T-helper 2 cell (primary cell): ENCODE results near the gene TTBK1.
"Not testable (repeated sequence)": the region's sequence is repeated elsewhere in the genome, so short reads cannot be mapped to it uniquely, and the experiment has no call there.

Source experiments
- DNase-seq, 5 experiments: peaks; one replicate each; pipeline versions ENCODE4 v3.0.0 to v3.0.0-alpha.2; 2012 to 2022

The TTBK1 gene

DNA sequence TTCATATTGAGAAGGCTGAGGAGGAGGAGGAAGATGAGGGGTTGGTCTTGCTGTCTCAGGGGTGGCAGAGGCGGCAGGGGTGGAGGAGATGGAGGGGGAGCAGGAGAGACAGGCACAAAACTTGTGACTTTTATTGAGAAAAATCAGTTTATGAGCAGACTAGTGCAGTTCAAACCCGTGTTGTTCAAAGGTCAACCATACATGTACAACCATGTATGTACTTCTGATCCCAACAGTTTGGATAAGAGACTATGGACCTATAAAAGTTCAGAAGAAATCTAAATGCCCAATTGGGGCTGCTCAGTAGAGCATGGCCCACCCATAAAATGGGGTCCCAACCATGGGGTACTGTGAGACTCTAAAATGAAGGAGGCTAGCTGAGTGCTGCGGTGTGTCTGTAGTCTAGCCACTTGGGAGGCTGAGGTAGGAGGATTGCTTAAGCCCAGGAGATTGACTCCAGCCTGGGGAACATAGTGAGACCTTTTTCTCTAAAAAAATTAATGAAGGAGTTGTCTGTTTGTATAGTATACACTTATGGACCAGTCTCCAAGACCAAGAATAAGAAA lies 47.1 kb downstream of the TTBK1 start:
- DNase-seq, result no peak

GRCh38 chr6:43290905-43291355 lies 47.6 kb downstream of the TTBK1 start:
- no peak for DNase-seq

GRCh38 chr6:43291708-43292107 lies 48.4 kb downstream of the TTBK1 start:
- no peak for DNase-seq

DNA sequence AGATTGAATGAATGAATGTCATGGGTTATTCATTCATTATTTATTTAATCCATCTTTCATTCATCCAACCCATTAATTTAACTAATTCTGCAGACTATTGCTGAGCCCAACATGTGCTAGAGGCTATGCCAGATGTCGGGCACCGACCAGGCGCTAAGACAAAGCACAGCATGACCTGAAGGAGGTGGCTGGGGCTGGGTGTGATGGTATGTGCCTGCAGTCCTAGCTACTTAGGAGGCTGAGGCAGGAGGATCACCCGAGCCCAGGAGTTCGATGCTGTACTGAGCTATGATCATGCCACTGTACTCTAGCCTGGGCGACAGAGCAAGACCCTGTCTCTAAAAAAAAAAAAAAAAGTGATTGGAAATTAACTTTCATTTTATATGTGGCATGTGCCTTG lies 49.1 kb downstream of the TTBK1 start:
- DNase-seq, result no peak

GRCh38 chr6:43292763-43293318 lies 49.6 kb downstream of the TTBK1 start:
- no peak for DNase-seq

- DNase-seq, result no peak
Measured at GRCh38 chr6:43293698-43294097, 50.4 kb downstream of the TTBK1 start.

DNA sequence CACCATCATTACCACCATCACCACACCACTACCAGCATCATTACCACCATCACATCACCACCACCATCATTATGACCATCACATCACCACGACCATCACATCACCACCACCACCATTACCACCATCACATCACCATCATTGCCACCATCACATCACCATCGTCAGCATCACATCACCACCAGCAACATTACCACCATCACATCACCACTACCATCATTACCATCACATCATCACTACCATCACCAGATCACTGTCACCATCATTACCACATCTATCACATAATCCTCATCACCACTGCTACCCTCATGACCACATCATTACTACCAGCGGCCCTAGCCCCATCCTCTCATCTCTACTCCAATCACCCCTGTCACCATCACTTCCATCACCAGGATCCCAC lies 51.3 kb downstream of the TTBK1 start:
- no peak for DNase-seq

DNA sequence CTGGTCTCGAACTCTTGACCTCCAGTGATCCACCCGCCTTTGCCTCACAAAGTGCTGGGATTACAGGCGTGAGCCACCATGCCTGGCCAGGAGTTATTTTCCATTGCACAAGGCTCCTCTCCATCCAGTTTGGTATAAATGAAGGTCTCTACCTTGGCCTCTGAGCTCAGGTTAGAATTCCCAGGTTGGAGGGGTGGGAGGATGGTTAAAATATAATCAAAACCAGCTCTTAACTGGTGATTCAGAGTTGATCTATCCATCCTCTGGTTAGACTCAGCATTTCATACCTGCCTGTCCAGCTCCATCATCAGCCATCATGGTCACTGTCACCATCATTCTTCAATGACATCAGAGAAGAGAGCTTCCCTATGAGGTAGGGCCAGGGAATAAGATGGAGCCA lies 52.2 kb downstream of the TTBK1 start:
- DNase-seq, result no peak

GRCh38 chr6:43296780-43297497 lies 53.7 kb downstream of the TTBK1 start:
- no peak for DNase-seq

DNA sequence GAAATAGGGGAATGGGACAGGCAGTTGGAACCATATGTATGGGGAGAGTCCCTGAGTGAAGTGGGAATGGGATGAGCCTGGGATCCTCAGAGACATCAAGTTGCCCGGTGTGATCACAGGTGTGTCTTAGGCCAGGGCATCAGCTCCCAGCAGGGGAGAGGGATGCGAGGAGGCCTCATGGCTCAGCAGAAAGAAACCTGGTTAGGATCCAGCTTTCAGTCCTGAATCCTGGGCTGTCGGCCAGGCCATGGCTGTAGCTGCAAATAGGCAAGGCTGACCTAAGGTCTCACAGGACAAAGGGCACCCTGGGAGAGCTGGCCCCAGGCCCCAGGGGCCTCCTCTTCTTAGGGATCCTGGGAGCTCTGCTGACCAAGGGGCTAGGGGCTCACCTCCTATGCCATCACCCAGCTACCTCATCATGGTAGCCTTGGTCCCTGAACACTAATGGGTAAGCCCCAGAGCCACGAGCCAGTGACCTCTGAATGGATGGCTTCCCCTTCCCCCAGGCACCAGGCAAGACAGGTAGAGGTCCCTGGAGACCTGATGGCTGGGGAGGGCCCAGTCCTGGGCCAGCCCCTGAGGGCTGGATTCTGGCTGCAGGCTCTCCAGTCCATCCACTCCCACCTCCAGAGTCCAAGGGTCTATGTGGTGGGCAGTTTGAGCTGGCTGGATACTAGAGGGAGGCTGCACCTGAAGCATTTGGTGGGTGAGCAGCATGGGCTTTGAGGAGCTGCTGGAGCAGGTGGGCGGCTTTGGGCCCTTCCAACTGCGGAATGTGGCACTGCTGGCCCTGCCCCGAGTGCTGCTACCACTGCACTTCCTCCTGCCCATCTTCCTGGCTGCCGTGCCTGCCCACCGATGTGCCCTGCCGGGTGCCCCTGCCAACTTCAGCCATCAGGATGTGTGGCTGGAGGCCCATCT lies 54.6 kb downstream of the TTBK1 start, which contains the start of gene SLC22A7:
Gene SLC22A7, plus strand, starts transcription at position 617 of the 921 bp plus-strand sequence. Its CDS starts 99 bp downstream, at position 716.
- no peak for DNase-seq

- no peak for DNase-seq
Measured at GRCh38 chr6:43298565-43299337, 55.5 kb downstream of the TTBK1 start.

DNA sequence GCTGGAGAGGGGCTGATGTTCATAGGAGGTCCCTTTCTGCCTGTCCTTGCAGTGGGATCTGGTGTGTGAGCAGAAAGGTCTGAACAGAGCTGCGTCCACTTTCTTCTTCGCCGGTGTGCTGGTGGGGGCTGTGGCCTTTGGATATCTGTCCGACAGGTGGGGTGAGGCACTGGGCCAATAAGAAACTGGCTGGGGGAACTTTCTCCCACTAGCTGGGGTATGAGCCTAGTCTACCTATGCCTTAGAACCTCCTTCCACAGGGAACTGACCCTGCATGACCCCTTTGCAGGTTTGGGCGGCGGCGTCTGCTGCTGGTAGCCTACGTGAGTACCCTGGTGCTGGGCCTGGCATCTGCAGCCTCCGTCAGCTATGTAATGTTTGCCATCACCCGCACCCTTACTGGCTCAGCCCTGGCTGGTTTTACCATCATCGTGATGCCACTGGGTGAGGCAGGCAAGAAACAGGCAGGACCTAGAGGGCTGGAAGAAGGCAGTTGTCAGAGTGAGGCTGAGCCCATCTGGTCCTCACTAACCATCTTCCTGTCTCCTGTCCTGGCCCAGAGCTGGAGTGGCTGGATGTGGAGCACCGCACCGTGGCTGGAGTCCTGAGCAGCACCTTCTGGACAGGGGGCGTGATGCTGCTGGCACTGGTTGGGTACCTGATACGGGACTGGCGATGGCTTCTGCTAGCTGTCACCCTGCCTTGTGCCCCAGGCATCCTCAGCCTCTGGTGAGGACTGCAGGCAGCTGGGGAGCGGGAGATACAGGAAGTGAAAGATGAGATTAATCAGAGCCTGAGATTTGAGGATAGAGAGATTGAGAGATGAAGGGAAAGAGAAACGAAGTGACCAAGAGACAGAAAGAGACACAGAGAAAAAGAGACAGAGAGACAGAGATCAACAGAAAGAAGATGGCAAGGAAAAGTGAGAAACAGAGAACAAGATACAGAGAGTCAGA lies 56.3 kb downstream of the TTBK1 start:
- DNase-seq, result no peak

- DNase-seq, result no peak
Measured at GRCh38 chr6:43301081-43301870, 58.0 kb downstream of the TTBK1 start.

GRCh38 chr6:43302126-43302525 lies 58.8 kb downstream of the TTBK1 start:
- no peak for DNase-seq

GRCh38 chr6:43303006-43303405 lies 59.7 kb downstream of the TTBK1 start:
- DNase-seq, result not testable (repeated sequence)

DNA sequence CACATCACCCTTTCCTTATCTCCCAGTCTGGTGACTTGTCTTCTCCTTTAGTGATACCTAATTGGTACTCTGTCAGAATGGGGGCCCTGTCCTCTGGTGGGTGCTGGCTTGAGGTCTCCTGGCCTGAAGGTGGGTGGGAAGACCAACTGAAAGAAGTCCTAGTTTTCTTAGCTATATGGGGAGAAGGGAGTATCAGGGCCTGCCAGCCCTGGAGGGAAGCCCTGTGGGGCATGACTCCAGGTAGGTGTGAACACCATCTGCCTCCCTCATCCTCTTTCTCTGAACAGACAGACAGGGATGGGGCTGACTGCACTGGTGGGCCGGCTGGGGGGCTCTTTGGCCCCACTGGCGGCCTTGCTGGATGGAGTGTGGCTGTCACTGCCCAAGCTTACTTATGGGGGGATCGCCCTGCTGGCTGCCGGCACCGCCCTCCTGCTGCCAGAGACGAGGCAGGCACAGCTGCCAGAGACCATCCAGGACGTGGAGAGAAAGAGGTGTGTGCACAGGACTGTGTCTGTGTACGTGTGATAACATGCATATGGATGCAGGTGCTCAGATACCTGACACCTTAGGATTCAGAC lies 60.6 kb downstream of the TTBK1 start:
- DNase-seq, result no peak

DNA sequence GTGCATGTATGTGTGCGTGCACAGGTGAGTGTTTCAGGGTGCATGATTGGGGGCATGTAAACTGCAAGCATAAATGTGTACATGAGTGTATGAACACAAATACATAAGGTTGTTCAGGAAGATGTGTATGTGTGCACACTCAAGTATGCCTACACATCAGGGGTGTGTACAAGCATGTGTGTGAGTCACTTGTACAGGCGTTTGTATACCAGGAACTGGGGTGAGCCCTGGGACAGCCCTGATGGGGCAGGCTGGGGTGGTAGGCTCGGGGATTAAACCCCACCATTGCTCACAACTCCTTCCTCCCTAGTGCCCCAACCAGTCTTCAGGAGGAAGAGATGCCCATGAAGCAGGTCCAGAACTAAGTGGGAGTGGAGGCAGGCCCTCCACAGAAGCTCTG lies 61.1 kb downstream of the TTBK1 start:
- no peak for DNase-seq

DNA sequence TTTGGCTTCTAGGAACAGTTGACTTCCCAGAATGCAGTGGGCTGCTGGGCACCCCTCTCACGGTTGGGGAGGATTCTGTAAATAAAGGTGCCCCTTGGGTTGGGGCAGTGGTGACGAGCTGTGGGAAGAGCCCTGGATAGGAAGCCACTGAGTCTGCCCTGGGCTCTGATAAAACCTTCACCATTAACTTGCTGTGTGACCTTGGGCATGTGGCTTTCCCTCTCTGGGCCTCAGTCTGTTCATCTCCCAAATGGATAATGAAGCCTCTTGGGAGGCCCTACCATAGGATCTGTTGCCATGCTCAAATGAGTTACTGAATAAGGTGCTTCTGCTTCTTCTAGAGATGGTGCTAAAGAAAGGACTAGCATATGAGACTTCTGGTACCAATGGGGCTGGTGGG lies 61.6 kb downstream of the TTBK1 start:
- no peak for DNase-seq

GRCh38 chr6:43306086-43306485 lies 62.8 kb downstream of the TTBK1 start:
- no peak for DNase-seq
